Astrocyte of the spinal cord (primary cell): ENCODE results near the gene CDC25B.

ENCODE experiments used
- DNase-seq: peaks from one replicate; pipeline ENCODE4 v3.0.0; 2011; ENCODE audit warnings: low read depth, low spot score
- H3K4me3 ChIP-seq: 2 replicates; pipeline ENCODE4 v1.5.1; 2011; ENCODE audit warnings: low read depth, mild to moderate bottlenecking, low read length, moderate library complexity
- in situ Hi-C: cut with HindIII; loops from 2 replicates; pipeline ENCODE4 v1.10.0; 2017; ENCODE audit warnings: low sequenced_read_pairs
- TF ChIP-seq, protein P1 (sequence below): IDR thresholded peaks from 2 replicates; pipeline ENCODE4 v1.5.1; 2012; ENCODE audit warnings: low read depth, mild to moderate bottlenecking, low read length, inconsistent platforms

CDC25B gene

DNA sequence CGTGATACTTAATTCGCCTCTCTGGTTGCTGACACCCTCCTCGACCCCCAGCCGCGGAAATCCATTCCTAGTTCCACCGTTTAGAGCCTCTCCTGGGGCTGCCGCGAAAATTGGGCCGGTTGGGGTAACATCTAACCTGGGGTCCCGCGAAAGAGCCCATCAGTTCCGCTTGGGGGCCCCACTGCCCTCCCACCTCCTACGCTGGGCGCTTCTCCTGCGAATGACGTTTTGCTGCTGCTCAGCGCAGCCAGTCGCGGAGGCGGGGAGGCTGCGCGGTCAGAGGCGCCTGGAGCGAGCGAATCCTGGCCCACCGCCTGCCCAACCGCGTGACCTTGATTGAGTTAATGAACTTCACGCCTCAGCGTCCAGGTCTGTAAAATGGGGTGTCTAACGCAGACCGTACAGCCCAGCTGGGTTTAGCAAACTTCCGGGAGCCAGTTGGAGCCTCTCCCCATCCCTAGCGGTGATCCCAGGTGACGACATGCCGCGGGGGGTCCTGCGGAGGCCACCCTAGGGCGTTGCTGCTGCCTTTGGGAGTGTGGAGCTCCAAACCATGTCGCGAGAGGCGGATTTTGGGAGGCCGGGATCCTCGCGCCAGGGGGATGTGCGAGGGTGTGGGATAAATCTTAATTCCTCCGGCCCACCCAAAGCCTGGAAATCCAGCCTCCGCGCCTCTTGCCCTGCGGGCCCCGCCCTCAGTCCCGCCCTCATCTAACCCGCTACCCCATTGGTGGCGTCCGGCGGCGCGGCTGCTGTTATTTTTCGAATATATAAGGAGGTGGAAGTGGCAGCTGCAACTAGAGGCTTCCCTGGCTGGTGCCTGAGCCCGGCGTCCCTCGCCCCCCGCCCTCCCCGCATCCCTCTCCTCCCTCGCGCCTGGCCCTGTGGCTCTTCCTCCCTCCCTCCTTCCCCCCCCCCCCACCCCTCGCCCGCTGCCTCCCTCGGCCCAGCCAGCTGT is at the start of gene CDC25B:
Gene CDC25B (plus strand): TSS at position 800 of the 958 bp plus-strand sequence. CDS start 222 bp downstream, outside the sequence.
- TF ChIP-seq, protein P1, sequence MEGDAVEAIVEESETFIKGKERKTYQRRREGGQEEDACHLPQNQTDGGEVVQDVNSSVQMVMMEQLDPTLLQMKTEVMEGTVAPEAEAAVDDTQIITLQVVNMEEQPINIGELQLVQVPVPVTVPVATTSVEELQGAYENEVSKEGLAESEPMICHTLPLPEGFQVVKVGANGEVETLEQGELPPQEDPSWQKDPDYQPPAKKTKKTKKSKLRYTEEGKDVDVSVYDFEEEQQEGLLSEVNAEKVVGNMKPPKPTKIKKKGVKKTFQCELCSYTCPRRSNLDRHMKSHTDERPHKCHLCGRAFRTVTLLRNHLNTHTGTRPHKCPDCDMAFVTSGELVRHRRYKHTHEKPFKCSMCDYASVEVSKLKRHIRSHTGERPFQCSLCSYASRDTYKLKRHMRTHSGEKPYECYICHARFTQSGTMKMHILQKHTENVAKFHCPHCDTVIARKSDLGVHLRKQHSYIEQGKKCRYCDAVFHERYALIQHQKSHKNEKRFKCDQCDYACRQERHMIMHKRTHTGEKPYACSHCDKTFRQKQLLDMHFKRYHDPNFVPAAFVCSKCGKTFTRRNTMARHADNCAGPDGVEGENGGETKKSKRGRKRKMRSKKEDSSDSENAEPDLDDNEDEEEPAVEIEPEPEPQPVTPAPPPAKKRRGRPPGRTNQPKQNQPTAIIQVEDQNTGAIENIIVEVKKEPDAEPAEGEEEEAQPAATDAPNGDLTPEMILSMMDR = peak; percentile 47
- in situ Hi-C loops = no loop called here

DNA sequence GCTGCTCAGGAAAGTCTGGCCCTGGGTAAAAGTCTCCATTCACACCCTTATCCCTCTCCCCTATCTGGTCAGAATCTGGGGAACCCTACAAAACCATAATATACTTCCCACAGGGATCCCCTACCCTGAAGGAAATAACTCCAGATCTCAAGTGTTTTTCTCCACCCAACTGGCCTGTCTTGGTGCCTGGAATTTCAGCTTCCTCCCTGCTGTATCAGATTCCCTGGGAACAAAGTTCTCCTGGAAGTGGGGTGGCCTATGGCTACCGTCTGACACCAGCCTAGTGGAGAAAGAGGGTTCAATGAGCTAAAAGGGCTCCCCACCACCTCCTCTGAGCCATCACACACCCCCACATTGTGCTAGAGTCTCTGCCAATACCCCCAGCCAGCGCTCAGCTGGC is 48.6 kb upstream of the CDC25B start:
- TF ChIP-seq, protein P1 = no peak
- DNase-seq = no peak
- in situ Hi-C loops = no loop called here
- no peak overlapping the region for H3K4me3 ChIP-seq

More for the DNA sequence above, at the start of gene CDC25B:
- peak within 1 kb of the TSS; percentile 70 for H3K4me3 ChIP-seq
- peak; percentile 95 for DNase-seq

DNA sequence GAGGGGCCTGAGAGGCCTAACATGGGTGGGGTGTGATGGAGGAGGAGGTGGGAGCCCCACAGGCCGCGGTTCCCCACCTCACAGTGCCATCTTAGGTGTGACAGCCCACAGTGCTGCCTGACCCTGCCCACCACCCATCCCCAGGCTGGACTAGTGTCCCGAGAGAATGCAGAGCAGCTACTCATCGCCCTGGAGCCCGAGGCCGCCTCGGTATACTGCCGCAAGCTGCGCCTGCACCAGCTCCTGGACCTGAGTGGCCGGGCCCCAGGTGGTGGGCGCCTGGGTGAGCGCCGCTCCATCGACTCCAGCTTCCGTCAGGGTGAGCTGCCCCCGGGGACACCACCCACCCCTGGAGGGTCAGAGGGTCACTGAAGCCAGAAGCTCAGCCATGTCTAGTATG is 48.0 kb upstream of the CDC25B start:
- H3K4me3 ChIP-seq = no peak overlapping the region
- in situ Hi-C loops = no loop called here
- TF ChIP-seq, protein P1 = no peak
- no peak for DNase-seq

DNA sequence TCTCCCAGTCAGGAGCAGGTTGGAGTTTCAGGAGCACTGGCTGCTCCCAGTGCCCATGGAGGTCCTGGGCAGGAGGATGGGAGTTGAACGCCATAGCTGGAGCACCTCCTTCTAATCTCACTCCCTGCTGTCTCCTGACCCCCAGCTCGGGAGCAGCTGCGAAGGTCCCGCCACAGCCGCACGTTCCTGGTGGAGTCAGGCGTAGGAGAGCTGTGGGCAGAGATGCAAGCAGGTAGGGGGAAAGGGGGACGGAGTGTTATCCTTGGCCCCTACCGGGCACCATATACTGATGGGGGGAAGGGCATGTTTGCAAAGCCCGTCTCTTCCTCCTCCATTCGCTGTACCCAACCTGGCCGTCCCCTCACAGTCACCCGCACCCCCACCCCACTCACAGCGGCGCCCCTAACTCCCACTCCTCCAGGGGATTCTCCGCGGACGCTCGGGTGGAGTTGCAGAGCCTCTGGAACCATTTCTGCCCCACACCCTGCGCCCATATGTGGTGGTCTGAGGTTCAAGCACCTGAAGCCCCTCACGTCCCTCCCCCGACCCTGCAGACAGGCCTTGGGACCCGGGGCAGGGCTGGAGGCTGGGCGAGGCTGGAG is 46.9 kb upstream of the CDC25B start:
- H3K4me3 ChIP-seq = no peak overlapping the region
- in situ Hi-C loops = no loop called here
- TF ChIP-seq, protein P1 = no peak
- DNase-seq = no peak

DNA sequence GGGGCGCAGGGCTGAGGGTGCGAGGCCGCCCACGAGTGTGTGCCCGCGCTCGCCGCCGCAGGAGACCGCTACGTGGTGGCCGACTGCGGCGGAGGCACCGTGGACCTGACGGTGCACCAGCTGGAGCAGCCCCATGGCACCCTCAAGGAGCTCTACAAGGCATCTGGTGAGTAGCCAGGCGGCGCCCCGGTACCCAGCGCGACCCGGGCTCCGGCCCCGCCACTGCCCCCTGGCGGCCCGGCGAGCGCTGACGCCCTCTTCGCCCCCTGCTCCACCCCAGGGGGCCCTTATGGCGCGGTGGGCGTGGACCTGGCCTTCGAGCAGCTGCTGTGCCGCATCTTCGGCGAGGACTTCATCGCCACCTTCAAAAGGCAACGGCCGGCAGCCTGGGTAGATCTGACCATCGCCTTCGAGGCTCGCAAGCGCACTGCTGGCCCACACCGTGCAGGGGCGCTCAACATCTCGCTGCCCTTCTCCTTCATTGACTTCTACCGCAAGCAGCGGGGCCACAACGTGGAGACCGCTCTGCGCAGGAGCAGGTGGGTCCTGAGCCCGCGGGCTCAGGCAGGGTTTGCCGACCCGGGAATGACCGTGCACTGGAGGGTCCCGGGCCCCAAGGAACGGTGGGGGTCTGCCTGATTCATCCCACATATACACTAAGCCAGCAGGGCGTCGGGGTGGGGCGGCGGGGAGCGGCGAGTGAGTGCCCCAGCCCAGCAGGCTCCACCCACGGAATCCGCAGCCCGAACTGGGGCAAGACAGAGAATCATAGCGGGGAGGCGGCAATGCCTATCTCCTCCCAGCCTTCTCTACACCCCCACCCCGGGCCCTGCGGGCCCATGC is 46.2 kb upstream of the CDC25B start:
- no peak for DNase-seq
- TF ChIP-seq, protein P1 = peak; percentile 60
- H3K4me3 ChIP-seq = peak overlapping the region; percentile 10
- in situ Hi-C loops = no loop called here

DNA sequence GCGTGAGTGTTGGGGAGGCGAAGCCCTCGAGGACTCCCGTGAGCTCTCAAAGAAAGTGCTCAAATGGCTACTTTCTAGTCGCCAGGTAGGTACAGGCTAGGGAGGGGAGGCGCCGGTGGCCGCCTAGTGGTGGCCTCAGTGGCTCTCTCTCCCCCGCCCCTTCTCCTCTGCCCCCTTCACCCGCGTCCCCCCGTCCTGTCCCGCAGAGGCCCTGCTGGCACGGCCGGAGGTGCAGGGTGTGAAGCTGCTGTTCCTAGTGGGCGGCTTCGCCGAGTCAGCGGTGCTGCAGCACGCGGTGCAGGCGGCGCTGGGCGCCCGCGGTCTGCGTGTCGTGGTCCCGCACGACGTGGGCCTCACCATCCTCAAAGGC is 44.8 kb upstream of the CDC25B start:
- DNase-seq = no peak
- TF ChIP-seq, protein P1 = peak; percentile 15
- H3K4me3 ChIP-seq = no peak overlapping the region
- in situ Hi-C loops = no loop called here
